GM12892 (cell line): ENCODE measurements around the gene DENND5A.

Experiments
- POLR2A ChIP-seq: IDR thresholded peaks from 2 replicates; pipeline ENCODE4 v1.6.1; 2011; ENCODE audit warnings: low read depth, low read length, control low read depth
- POLR2AphosphoS5 ChIP-seq: IDR thresholded peaks from 2 replicates; pipeline ENCODE4 v1.6.1; 2011; ENCODE audit warnings: low read depth, low read length, control low read depth

DNA sequence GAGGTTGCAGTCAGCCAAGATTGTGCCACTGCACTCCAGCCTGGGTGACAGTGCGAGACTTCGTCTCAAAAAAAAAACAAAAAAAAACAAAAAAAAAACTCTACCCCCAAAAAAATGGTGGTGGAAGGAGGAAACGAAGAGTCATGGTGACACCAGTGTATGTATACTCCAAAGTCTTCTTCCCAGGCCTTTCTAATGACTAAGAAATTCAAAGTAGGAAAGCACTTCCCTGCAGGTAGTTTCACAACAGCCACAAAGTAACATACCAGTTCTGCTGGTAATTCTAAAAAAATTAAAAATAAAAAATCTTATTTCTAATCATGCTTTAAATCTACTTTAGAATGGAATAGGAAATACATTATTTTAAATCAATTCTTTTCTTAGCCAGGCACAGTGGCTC is 72.6 kb downstream of the DENND5A start:
- TF ChIP-seq POLR2AphosphoS5, result no peak
- TF ChIP-seq POLR2A, result no peak
